ENCODE data around the gene C11orf21. TPM values are rescaled to one million over a fixed set of nuclear protein-coding genes. Genes with fewer than 3 reads are reported as not detected.

C11orf21 gene
- total RNA-seq, 3 donors from 2014 or later, result 0.33 to 1.0 (median 0.96) TPM

DNA sequence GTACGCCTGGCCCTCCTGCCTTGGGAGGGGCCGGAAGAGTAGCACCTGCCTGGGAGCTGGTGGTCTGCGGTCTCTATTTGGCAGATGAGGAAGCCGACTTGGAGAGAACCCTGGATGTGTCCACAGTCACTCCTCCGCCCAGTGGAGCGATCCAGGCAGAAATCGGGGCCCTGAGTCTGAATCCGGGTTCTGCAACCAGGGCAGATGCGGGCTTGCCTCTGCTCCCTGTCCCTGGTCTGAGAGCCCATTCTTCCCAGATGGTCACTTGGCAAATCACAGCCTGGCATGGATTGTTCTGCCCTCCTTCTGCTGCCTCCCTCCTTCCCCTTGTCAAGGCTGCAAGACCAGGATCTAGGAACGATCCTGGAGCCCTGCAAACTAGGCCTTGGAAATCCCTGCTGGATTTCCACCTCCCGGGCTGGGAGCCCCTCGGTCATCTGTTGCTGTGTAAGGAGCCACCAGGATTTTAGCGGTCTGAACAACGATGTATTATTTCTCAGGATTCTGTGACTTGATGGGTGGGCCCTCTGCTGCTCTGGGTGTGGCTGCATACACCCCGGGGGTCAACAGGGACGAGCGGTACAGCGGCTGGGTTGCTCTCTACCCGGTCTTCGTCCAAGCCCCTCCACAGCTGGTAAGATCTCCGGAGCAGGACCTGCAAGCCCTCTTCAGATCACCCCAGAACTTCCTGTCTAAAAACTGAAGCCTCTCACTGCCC lies 29.3 kb downstream of the C11orf21 start:
- peak; percentile 15 to 30 for DNase-seq (ENCODE audit: low spot score in 2 of 2)
- no peaks in the 10 kb centered on the region for H3K36me3 ChIP-seq
- H3K27me3 ChIP-seq, result peaks cover 10 to 12% of the 10 kb centered on the region in 2 donors
- H3K4me3 ChIP-seq, result no peak overlapping the region
- H3K4me1 ChIP-seq, result peaks cover 6 to 14% of the 10 kb centered on the region in 2 donors
- no peak for TF ChIP-seq POLR2A (IDR thresholded peaks at IDR 0.05)
- no peak for TF ChIP-seq POLR2AphosphoS5 (IDR thresholded peaks at IDR 0.05)
- no peak for TF ChIP-seq CTCF (IDR thresholded peaks at IDR 0.05)
- H3K9me3 ChIP-seq, result no peaks in the 10 kb centered on the region
- intact Hi-C loops (cut with DNase I; ENCODE audit: low total_unique reads), result no loop called here
- H3K27ac ChIP-seq, result no peak overlapping the region

DNA sequence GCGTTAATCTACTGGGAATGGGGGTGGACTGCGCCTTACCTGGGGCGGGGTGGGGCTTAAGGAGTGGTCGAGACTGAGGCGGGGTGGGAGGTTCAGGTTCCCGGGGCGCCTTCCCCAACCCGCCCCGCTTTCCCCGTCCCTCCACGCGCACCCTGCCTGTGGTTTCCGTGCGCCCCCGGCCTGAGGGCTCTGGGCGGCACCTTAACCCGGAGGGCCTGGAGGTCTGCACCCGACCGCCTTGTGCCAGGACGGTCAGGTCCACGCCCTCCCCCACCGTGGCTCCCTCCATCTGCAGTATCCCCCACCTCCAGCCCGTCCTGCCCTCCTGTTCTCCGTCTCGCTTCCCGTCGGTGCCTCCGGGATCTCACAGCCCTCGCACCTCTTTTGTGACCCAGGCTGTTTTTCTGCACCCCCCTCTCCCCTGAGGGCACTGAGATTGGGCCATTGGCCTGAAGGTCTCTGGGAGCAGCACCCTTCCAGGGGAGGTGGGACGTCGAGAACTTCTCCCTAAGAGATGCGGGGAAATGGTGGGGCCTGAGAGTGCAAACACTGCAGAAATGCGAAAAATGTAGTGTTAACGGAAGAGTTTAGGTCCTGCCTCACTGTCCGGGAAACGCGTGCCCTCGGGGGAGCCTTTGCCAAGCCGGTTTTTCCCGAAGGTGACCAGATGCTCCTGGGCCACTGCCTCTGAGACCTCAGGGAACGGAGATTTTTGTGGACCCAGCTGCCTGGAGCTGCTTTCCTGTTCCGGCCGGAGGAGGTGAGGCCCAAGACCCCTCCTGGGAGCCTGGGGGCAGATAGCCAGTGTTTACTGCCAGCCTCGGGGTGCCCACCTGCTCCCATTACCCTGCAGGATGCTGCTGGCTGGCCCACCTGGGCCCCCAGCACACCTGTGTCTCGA lies 30.1 kb downstream of the C11orf21 start:
- Histone ChIP-seq H3K27ac (no peak overlapping the region), H3K27me3 (peaks cover 10 to 12% of the 10 kb centered on the region in 2 donors), H3K4me3 (peak overlapping the region in 2 of 3 donors; percentile 64 to 92), H3K36me3 (no peaks in the 10 kb centered on the region), H3K4me1 (peaks cover 6 to 14% of the 10 kb centered on the region in 2 donors), H3K9me3 (no peaks in the 10 kb centered on the region)
- TF ChIP-seq POLR2A (IDR thresholded peaks at IDR 0.05) (no peak), CTCF (IDR thresholded peaks at IDR 0.05) (no peak), POLR2AphosphoS5 (IDR thresholded peaks at IDR 0.05) (no peak)
- intact Hi-C loops (cut with DNase I; ENCODE audit: low total_unique reads), result no loop called here
- peak; percentile 10 to 52 for DNase-seq (ENCODE audit: low spot score in 2 of 2)

DNA sequence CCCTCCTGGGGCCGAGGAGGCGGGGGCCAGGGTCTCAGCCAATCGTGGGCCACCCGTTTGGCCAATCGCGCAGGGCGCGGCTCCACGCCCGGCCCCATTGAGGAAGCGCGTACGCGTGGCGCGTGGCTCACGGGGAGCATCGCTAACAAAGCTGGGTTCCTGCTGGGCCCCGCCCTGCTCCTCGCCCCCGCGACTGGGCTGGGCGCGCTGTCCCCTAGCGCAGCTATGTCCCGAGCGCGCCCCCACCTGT lies 30.7 kb downstream of the C11orf21 start:
- Histone ChIP-seq H3K36me3 (no peaks in the 10 kb centered on the region), H3K27me3 (peaks cover 10 to 12% of the 10 kb centered on the region in 2 donors), H3K9me3 (no peaks in the 10 kb centered on the region), H3K27ac (no peak overlapping the region), H3K4me1 (peaks cover 6 to 14% of the 10 kb centered on the region in 2 donors), H3K4me3 (peak overlapping the region; percentile 45 to 92 (median 64))
- intact Hi-C loops (cut with DNase I; ENCODE audit: low total_unique reads), result no loop called here
- no peak for TF ChIP-seq POLR2AphosphoS5 (IDR thresholded peaks at IDR 0.05)
- TF ChIP-seq POLR2A (IDR thresholded peaks at IDR 0.05), result no peak
- TF ChIP-seq CTCF (IDR thresholded peaks at IDR 0.05), result no peak
- DNase-seq (ENCODE audit: low spot score in 2 of 2), result peak; percentile 24 to 47

- Histone ChIP-seq H3K27me3 (peaks cover 10 to 12% of the 10 kb centered on the region in 2 donors), H3K4me1 (peaks cover 6 to 14% of the 10 kb centered on the region in 2 donors), H3K36me3 (no peaks in the 10 kb centered on the region), H3K9me3 (no peaks in the 10 kb centered on the region), H3K4me3 (peak within 1 kb of the TSS; percentile 45 to 92 (median 64)), H3K27ac (peak within 1 kb of the TSS; percentile 74 to 89)
- intact Hi-C loops (cut with DNase I; ENCODE audit: low total_unique reads), result no loop called here
- TF ChIP-seq POLR2AphosphoS5 (IDR thresholded peaks at IDR 0.05) (no peak), POLR2A (IDR thresholded peaks at IDR 0.05) (no peak), CTCF (IDR thresholded peaks at IDR 0.05) (no peak)
- DNase-seq (ENCODE audit: low spot score in 2 of 2), result peak; percentile 15 to 44
Observed at GRCh38 chr11:2270322-2271076, 31.2 kb downstream of the C11orf21 start, which contains the start of gene ASCL2. TSS of gene ASCL2 (minus strand) at chr11:2270588. CDS start at chr11:2270332, 256 bp downstream.
